ENCODE measurements around the gene ZSCAN5A.
"Not testable (repeated sequence)": the region's sequence is repeated elsewhere in the genome, so short reads cannot be mapped to it uniquely, and the experiment has no call there.

The ZSCAN5A gene, protein sequence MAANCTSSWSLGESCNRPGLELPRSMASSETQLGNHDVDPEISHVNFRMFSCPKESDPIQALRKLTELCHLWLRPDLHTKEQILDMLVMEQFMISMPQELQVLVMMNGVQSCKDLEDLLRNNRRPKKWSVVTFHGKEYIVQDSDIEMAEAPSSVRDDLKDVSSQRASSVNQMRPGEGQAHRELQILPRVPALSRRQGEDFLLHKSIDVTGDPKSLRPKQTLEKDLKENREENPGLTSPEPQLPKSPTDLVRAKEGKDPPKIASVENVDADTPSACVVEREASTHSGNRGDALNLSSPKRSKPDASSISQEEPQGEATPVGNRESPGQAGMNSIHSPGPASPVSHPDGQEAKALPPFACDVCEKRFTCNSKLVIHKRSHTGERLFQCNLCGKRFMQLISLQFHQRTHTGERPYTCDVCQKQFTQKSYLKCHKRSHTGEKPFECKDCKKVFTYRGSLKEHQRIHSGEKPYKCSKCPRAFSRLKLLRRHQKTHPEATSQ

DNA sequence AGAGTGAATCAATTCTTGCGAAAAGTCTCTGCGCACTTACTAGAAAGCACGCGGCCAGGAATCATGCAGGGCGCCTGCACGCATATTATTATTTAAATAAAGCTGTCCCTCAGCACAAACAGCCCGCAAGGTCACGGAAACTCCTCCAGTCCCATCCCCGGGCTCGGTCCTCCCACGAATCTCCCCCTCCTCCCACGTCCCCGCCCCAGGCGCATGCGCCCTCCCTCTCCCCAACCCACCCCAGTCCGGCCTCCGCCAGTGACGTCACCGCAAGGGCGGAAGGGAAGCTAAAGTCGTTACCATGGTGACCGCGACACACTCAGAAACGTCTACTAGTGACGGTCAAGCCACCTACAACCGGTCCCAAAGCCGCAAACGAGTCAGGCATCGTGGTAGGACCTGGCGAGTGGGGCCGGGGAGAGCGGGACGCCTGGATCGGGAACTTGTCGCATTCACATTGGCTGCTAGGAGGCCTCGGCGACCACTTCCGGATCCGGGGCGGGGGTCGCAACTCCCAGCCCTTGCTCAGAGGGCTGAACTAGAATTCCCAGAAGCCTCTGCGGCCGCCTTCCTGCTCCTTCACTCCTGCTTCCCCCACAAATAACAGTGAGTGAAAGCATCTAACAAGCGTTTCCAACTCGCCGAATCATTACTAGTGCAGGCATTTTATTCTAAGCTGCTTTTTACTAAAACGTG lies at the start of gene ZSCAN5A:
ZSCAN5A (minus strand) TSS at position 459 of the 696 bp plus-strand sequence. CDS start 89,793 bp downstream, outside the sequence.
- DNase-seq (ENCODE audit: low spot score), result peak; percentile 91

DNA sequence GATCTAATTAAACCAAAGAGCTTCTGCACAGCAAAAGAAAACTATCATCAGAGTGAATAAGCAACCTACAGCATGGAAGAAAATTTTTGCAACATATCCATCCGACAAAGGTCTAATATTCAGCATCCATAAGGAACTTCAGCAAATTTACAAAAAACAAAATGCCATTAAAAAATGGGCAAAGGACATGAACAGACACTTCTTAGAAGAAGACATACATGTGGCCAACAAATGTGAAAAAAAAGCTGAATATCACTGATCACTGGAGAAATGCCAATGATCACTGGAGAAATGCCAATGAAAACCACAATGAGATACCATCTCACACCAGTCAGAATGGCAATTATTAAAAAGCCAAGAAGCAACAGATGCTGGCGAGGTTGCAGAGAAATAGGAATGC lies 46.2 kb upstream of the ZSCAN5A start:
- DNase-seq (ENCODE audit: low spot score), result no peak

DNA sequence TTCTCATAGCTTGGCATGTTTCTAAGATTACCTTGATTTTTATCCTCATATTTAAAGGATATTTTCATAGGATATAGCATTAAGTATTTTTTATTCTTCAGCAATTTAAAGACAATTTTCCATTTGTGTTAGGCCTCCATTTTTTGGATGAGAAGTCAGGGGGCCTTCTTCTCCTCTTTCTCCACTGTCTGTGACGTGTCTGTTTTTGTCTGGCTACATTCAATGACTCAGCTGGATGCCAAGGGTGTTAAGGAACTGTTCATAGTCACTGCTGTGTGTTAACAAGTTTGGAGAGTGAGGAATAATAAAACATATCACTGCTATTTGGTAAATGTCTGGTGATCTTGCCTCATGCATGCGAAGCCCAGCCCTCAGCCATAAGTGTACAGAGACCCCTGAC lies 42.3 kb upstream of the ZSCAN5A start:
- DNase-seq (ENCODE audit: low spot score), result peak; percentile 33

DNA sequence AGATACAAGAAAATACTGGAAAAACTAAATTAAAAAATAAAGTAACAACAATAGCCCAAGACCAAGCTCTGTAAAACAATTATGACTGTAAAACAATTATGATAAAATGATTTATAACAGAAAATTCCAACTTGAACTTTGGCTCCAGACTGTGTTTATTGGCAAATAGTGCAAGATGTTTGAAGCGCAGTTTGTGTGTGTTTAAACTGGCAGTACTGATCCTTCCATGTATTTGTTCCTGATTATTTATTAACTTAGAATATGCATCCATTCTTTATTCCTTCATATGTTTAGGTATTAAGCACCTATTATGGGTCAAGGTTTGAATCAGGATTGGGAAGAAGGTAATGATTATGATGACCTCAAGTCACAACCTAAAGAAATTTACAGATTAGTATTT lies 40.9 kb upstream of the ZSCAN5A start:
- DNase-seq (ENCODE audit: low spot score), result no peak

DNA sequence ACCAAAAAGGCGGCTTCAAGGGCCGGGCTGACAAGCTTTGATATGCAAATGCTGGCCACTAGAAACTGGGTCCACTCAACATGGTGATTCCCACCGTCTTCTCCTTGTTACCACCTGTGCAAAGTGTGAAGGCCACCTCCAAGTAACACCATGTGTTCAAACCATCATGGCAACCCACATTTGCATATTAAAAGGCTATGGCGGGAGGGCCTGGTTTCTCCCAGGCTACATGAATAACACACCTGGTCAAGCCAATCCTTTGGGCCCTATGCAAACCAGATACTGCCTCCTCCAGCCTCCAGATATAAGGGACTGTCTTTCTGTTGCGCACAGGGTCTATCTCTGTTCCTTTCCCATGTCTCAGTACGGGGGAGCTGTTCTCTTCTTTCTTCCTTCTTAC lies 36.6 kb upstream of the ZSCAN5A start:
- DNase-seq (ENCODE audit: low spot score), result no peak

DNA sequence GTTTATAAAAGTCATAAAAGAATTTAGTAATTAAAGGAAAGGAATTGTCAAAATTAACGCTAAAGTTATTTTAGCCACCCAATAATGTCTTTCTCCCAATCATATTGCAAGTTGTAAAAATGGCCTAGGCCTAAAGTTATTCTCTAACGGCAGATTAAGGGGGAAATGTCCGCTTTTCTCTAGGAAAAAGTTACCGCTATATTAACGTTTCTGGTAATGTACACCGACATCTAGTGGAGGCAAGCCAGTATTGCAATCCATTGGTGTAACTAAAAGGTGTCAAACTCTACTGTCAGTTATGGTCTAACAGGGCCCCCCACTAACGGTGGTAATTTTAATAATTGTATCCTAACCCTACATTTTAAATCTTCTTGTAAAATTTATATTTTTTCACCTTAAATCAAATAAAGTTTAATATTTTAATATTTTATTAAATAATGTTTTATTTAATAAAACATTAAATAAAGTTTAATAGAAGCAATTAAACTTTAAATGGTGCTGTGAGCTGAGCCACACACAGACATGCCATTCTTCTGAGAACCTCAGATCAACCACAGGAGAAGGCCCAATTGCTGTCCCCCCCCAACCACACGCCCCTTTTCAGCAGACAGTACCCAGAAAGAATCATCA lies 35.9 kb upstream of the ZSCAN5A start:
- peak; percentile 68 for DNase-seq (ENCODE audit: low spot score)

DNA sequence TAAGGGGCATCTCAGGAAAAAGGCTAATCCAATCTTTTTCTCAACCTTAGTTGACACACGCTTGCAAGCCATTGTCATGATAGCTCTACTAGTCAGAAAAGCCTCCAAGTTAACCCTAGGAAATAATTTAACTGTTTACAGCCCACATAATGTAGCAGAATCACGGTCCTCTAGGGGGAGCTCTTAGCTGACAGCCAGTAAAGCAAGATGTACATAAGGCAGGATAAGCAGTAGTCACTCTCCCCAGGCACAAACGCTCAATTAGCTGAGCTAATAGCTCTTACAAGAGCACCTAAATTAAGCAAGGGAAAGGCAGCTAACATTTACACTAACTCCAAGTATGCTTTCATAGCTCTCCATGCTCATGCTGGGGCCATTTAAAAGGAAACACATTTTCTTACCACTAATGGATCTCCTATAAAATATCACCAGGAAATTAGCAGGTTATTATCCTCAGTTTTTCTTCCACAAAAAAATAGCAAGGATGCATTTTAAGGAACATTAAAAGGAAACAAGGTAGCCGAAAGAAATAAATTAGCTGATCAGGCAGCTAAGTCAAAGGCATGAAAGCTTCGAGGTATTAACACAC lies 33.7 kb upstream of the ZSCAN5A start:
- peak; percentile 74 for DNase-seq (ENCODE audit: low spot score)

DNA sequence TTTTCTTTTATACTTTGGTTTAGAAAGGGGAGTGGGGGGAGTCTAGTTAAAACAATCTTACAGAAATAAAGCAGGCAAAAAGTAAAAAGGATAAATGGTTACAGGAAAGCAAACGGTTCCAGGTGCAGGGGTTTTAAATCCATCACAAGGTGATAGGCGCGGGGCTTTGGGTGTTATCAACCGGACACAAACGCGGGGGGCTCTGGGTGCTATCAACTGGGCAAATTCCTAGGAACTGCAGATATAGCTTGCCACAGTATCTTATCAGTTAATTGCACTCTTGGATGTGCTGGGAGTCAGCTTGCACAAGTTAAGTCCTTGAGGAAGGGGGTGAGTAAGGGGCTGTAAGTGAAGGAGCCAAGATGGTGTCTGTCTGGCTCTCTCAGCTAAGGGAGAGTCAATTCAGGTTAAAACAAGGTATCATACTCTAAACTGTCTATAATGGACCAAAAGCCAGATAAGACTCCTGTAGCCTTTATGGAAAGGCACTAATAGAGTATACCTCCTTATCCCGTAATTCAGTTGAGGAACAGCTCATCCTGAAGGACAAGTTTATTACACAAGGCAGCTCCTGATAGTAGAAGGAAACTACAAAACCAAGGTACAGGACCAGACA lies 32.6 kb upstream of the ZSCAN5A start:
- DNase-seq (ENCODE audit: low spot score), result no peak

DNA sequence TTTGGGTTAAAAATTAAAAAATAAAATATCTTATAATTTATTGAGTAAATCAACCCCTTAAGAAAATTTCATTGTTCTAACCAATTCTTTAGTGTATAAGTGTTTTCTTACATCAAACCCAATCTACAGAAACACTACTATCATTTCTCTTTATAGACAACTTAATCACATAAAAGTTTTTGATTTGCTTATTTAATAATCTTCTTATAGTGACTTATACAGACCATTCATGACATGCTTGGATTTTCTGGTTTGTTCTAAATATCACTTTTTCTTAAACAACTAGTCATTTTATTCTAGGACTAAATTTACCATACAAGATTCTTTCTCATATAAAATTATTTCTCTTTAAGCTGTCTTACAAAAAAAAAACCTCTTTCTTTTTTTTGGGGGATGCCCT lies 27.3 kb upstream of the ZSCAN5A start:
- no peak for DNase-seq (ENCODE audit: low spot score)

DNA sequence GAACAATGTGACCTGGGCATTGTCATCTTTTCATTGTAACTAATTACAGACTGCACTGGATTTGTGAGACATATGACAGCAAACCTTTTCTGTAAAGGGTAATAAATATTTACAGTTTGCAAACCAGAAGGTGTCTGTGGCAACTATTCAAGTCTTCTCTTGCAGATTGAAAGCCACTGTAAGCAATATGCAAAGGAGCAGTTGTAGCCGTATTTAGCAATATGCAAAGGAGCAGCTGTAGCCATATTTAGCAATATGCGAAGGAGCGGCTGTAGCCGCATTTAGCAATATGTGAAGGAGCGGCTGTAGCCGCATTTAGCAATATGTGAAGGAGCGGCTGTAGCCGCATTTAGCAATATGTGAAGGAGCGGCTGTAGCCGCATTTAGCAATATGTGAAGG lies 24.4 kb upstream of the ZSCAN5A start:
- DNase-seq (ENCODE audit: low spot score), result not testable (repeated sequence)

DNA sequence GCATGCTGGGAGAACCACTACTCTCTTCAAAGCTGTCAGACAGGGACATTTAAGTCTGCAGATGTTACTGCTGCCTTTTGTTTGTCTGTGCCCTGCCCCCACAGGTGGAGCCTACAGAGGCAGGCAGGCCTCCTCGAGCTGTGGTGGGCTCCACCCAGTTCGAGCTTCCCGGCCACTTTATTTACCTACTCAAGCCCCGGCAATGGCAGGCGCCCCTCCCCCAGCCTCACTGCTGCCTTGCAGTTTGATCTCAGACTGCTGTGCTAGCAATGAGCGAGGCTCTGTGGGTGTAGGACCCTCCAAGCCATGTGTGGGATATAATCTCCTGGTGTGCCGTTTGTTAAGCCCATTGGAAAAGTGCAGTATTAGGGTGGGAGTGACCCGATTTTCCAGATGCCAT lies 22.4 kb upstream of the ZSCAN5A start:
- not testable (repeated sequence) for DNase-seq (ENCODE audit: low spot score)

DNA sequence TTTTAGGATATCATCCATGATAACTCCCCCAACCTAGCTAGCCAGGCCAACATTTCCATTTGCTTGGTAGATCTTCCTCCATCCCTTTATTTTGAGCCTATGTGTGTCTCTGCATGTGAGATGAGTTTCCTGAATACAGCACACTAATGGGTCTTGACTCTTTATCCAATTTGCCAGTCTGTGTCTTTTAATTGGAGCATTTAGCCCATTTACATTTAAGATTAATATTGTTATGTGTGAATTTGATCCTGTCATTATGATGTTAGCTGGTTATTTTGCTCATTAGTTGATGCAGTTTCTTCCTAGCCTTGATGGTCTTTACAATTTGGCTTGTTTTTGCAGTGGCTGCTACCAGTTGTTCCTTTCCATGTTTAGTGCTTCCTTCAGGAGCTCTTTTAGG lies 20.7 kb upstream of the ZSCAN5A start:
- not testable (repeated sequence) for DNase-seq (ENCODE audit: low spot score)

DNA sequence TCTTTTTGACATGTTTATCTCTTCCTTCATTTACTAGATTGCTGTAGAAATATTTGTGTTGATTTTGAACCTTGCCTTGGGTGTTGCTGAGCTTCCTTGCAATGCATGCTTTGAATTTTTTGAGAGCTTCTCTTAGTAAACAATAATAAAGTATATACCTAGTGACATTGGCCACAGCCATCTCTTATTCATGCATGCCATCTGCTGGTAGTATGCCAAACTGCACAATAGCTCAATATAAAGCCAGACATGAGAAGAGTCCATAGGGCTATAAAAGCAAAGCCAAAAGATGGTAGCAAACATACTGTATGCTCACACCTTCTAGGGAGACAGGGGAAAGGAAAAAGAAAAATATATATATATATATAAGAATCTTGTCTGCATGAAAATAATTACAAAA lies 18.9 kb upstream of the ZSCAN5A start:
- DNase-seq (ENCODE audit: low spot score), result peak; percentile 72

DNA sequence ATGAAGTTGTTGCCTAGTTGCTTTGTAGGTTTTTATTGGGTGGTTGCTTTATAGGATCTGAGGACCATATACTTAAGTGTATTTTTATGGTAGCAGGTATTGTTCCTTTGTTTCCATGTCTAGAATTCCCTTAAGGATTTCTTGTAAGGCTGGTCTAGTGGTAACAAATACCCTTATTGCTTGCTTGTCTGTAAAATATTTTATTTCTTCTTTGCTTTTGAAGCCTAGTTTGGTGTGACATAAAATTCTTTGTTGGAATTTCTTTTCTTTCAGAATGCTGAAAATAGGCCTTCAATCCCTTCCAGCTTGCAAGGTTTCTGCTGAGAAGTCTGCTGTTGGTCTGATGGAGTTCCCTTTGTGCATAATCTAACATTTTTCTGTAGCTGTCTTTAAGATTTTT lies 18.1 kb upstream of the ZSCAN5A start:
- no peak for DNase-seq (ENCODE audit: low spot score)

DNA sequence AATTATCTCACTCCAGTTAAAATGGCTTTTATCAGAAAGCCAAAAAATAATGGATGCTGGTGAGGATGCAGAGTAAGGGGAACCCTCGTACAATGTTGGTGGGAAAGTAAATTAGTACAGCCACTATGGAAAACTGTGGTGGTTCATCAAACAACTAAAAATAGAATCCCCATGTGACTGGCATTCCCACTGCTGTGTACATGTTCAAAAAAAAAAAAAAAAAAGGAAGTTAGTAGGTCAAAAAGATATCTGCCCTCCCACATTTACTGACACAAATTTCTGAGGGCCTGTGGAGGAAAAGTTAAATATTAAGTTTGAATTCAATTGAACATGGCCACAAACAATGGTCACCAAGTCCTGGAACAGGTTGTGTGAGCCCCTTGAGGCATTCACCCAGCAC lies 9.8 kb upstream of the ZSCAN5A start:
- no peak for DNase-seq (ENCODE audit: low spot score)

DNA sequence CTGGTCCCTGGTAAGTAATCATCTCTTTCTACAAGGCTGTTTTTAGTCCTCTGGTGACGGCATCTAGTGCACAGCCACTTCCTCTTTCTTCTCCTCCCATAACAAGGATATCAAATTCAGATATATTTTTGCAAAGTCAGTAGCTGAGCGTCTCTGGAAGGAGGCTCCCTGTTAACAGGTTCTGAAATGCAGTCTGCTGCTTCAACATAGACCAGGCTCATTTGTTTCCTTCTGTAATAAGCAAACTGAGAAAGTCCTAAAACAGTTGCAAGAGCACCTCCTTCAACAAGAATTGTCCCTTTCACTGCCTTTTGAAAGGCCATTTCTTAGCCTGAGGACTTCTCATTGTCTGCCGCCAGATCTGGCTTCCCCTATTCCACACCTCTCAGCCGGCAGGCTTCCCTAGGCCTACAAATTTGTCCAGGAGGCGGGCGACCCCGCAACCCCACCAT lies 7.4 kb upstream of the ZSCAN5A start:
- no peak for DNase-seq (ENCODE audit: low spot score)

DNA sequence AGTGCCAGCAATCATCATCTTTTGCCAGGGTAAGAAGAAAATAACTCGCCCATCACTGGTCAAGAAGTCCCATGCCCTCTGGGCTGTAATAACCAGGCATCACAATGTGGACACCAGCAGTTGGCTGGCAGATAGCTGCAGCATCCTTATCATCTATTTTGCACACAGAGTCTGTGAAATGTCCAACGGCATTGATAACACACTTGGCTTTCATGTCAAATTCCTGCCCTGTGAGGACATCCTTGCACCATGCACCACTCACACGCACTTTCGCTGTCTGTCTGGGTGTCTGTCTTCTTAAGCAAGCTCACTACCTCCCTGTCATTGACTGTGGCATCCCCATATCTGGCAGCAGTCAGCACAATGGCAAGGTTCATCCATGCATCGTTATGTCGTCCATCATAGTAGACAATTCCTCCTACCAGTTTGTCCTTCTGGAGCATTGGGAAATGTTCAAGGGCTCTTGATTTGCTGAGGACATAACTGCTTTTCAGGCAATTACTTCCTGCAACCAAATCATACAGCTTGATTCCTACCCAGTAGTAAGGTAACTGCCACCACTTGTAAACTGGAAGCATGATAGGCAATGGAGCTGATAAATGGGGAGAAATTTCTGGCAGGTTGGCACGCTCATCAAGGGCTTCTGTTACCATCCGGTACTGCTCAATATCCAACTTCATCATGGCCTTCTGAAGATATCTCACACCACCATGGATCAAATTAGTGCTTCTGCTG lies 6.8 kb upstream of the ZSCAN5A start:
- no peak for DNase-seq (ENCODE audit: low spot score)

DNA sequence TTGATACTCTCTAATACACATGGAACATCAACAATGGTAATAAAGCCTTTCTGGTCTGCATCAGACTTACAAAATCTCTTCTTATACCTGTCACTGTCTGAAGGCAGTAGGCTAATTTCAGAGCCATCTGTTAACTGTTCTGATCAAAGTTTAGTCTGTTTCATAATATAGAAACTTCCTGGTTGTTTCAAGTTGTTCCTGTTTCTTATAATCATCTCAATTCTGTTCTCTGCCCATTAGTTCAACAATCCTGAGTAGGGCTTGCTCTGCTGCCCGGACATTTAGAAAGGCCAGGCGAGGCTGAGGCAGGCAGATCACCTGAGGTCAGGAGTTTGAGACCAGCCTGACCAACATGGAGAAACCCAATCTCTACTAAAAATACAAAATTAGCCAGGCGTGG lies 5.4 kb upstream of the ZSCAN5A start:
- no peak for DNase-seq (ENCODE audit: low spot score)

DNA sequence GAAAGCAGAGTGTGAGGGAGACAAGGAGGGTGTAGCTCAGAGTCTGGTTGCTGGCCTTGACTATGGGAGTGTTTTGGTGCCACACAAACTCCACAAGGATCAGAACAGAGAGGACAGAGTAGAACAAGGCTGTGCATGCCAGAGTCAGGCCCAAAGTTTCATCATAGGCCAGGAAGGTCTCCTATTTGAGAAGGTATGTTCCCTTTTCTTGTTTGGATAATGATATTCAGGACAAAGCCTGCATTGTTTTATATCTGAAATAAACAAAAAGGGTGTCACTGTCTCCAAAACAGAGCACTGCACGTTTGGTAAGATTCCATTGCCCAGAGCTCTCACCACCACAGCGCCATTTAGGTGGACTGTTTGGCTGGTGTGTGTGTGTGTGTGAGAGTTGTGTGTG lies 3.1 kb upstream of the ZSCAN5A start:
- DNase-seq (ENCODE audit: low spot score), result no peak

DNA sequence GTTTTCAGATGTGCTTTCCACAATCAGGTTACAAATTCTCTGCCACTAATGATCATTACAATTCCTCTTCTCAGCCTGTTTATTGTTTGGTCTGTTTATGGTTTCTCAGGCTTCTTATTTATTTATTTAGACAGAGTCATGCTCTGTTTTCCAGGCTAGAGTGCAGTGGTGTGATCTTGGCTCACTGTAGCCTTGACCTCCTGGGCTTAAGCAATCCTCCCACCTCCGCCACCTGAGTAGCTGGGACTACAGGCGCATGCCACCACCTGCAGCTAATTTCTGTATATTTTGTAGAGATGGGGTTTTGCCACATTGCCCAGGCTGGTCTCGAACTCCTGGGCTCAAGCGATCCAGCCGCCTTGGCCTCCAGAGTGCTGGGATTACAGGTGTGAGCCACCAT lies 2.1 kb upstream of the ZSCAN5A start:
- no peak for DNase-seq (ENCODE audit: low spot score)

Data from RKO (cell line).